ENCODE data around the gene TMEM82. TPM values are rescaled to one million over a fixed set of nuclear protein-coding genes. Genes with fewer than 3 reads are reported as not detected.

The TMEM82 gene
- total RNA-seq, 6 donors from 2014 or later: not detected

GRCh38 chr1:15758953-15759661, 16.8 kb downstream of the TMEM82 start:
- DNase-seq (peak in 1 of 2 donors; percentile 84), ATAC-seq (ENCODE audit: low FRiP score in 2 of 2) (peak in 1 of 2 donors; percentile 57)
- Histone ChIP-seq H3K27me3 (peaks cover 0 to 22% (median 16%) of the 10 kb centered on the region in 4 donors), H3K27ac (peak overlapping the region; percentile 74 to 85 (median 76)), H3K4me1 (peaks cover 16 to 40% (median 37%) of the 10 kb centered on the region in 4 donors), H3K4me3 (peak overlapping the region; percentile 46 to 82 (median 60)), H3K9me3 (no peaks in the 10 kb centered on the region), H3K36me3 (no peaks in the 10 kb centered on the region)
- TF ChIP-seq CTCF (IDR thresholded peaks at IDR 0.05): no peak
- TF ChIP-seq POLR2A (IDR thresholded peaks at IDR 0.05): peak in 1 of 4 donors; percentile 8
- 13 to 14% methylated on average over 2 to 8 of the region's 58 CpGs for WGBS, 2 donors

GRCh38 chr1:15760520-15761211, 18.4 kb downstream of the TMEM82 start:
- 33 to 35% methylated on average over 6 to 12 of the region's 12 CpGs for WGBS, 2 donors
- H3K4me1 ChIP-seq: peaks cover 16 to 38% (median 37%) of the 10 kb centered on the region in 4 donors
- peak in 1 of 2 donors; percentile 17 for ATAC-seq (ENCODE audit: low FRiP score in 2 of 2)

GRCh38 chr1:15761366-15762128, 19.2 kb downstream of the TMEM82 start:
- TF ChIP-seq EP300 (IDR thresholded peaks at IDR 0.05) (no peak), POLR2A (IDR thresholded peaks at IDR 0.05) (no peak), CTCF (IDR thresholded peaks at IDR 0.05) (no peak), POLR2AphosphoS5 (IDR thresholded peaks at IDR 0.05) (no peak)
- H3K4me1 ChIP-seq: peaks cover 11 to 32% (median 30%) of the 10 kb centered on the region in 4 donors
- H3K4me3 ChIP-seq: peak overlapping the region in 1 of 4 donors; percentile 82
- 43 to 51% methylated on average over 8 of the region's 8 CpGs for WGBS, 2 donors
- H3K36me3 ChIP-seq: peaks cover 0 to 13% (median 0%) of the 10 kb centered on the region in 4 donors
- DNase-seq (no peak), ATAC-seq (ENCODE audit: low FRiP score in 2 of 2) (no peak)
- H3K9me3 ChIP-seq: no peaks in the 10 kb centered on the region
- H3K27ac ChIP-seq: peak overlapping the region; percentile 74 to 85 (median 76)
- peaks cover 0 to 22% (median 16%) of the 10 kb centered on the region in 4 donors for H3K27me3 ChIP-seq

More at GRCh38 chr1:15760520-15761211, 18.4 kb downstream of the TMEM82 start:
- H3K4me3 ChIP-seq: peak overlapping the region in 1 of 4 donors; percentile 82
- TF ChIP-seq POLR2AphosphoS5 (IDR thresholded peaks at IDR 0.05) (peak; percentile 66 to 79), CTCF (IDR thresholded peaks at IDR 0.05) (no peak), EP300 (IDR thresholded peaks at IDR 0.05) (peak in 2 of 4 donors; percentile 57 to 88)
- no peaks in the 10 kb centered on the region for H3K9me3 ChIP-seq
- DNase-seq: no peak
- H3K36me3 ChIP-seq: peaks cover 0 to 8% (median 0%) of the 10 kb centered on the region in 4 donors
- H3K27ac ChIP-seq: peak overlapping the region; percentile 74 to 85 (median 76)
- H3K27me3 ChIP-seq: peaks cover 0 to 22% (median 16%) of the 10 kb centered on the region in 4 donors

DNA sequence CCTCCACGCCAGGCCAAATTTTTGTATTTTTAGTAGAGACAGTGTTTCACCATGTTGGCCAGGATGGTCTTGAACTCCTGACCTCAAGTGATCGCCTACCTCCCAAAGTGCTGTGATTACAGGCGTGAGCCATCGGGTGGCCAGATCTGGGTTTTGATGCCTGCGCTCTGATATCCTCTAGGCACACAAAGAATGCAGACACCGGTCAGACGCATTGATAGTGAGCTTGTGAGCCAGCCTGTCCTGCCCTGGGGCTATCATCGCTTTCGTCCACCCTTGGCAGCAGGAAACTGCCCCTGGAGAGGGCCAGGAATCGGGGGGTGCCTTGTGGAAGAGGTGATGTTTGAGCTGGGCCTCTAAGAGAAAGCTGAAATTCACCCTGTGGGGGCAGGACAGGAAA, 20.2 kb downstream of the TMEM82 start:
- WGBS, 2 donors: 81 to 88% methylated on average over 5 to 10 of the region's 10 CpGs
- Histone ChIP-seq H3K9me3 (no peaks in the 10 kb centered on the region), H3K4me1 (peaks cover 8 to 22% (median 21%) of the 10 kb centered on the region in 4 donors), H3K27ac (no peak overlapping the region), H3K4me3 (no peak overlapping the region), H3K27me3 (peaks cover 0 to 21% (median 13%) of the 10 kb centered on the region in 4 donors), H3K36me3 (peaks cover 0 to 13% (median 2%) of the 10 kb centered on the region in 4 donors)
- DNase-seq (no peak), ATAC-seq (ENCODE audit: low FRiP score in 2 of 2) (no peak)
- TF ChIP-seq POLR2A (IDR thresholded peaks at IDR 0.05) (no peak), EP300 (IDR thresholded peaks at IDR 0.05) (no peak), POLR2AphosphoS5 (IDR thresholded peaks at IDR 0.05) (no peak), CTCF (IDR thresholded peaks at IDR 0.05) (no peak)
